NCI-H1436 treated with DMSO at 0.1 percent for 48 hours (cell line): ENCODE results near the gene ATP9A.
"Not testable (repeated sequence)": the region's sequence is repeated elsewhere in the genome, so short reads cannot be mapped to it uniquely, and the experiment has no call there.

Experiments
- DNase-seq: peaks from one replicate; lab custom pipeline; 2025; lab: John Stamatoyannopoulos, UW

ATP9A gene

GRCh38 chr20:51723026-51723425, 45.2 kb downstream of the ATP9A start:
- DNase-seq, result not testable (repeated sequence)

GRCh38 chr20:51722246-51722645, 45.9 kb downstream of the ATP9A start:
- DNase-seq, result not testable (repeated sequence)

GRCh38 chr20:51720854-51721253, 47.3 kb downstream of the ATP9A start:
- DNase-seq, result no peak

- DNase-seq, result no peak
Measured at GRCh38 chr20:51720384-51720783, 47.8 kb downstream of the ATP9A start.

- DNase-seq, result no peak
Measured at GRCh38 chr20:51715856-51716185, 52.4 kb downstream of the ATP9A start.

- no peak for DNase-seq
Measured at GRCh38 chr20:51715163-51715855, 52.9 kb downstream of the ATP9A start.

GRCh38 chr20:51713213-51713598, 55.0 kb downstream of the ATP9A start:
- DNase-seq, result no peak

- DNase-seq, result no peak
Measured at GRCh38 chr20:51712501-51713212, 55.5 kb downstream of the ATP9A start.

- DNase-seq, result no peak
Measured at GRCh38 chr20:51711426-51711825, 56.8 kb downstream of the ATP9A start.

- no peak for DNase-seq
Measured at GRCh38 chr20:51710361-51710894, 57.8 kb downstream of the ATP9A start.

- no peak for DNase-seq
Measured at GRCh38 chr20:51705400-51705799, 62.8 kb downstream of the ATP9A start.

- DNase-seq, result no peak
Measured at GRCh38 chr20:51703400-51704287, 64.5 kb downstream of the ATP9A start.

GRCh38 chr20:51702556-51702955, 65.6 kb downstream of the ATP9A start:
- DNase-seq, result no peak

GRCh38 chr20:51700809-51701285, 67.3 kb downstream of the ATP9A start:
- DNase-seq, result no peak

- no peak for DNase-seq
Measured at GRCh38 chr20:51698252-51698651, 69.9 kb downstream of the ATP9A start.

- no peak for DNase-seq
Measured at GRCh38 chr20:51697096-51697826, 70.9 kb downstream of the ATP9A start.

- no peak for DNase-seq
Measured at GRCh38 chr20:51696304-51697071, 71.7 kb downstream of the ATP9A start.

- DNase-seq, result no peak
Measured at GRCh38 chr20:51695574-51696303, 72.5 kb downstream of the ATP9A start.

- DNase-seq, result no peak
Measured at GRCh38 chr20:51692806-51693400, 75.3 kb downstream of the ATP9A start.

GRCh38 chr20:51691703-51692102, 76.5 kb downstream of the ATP9A start:
- DNase-seq, result no peak
